Pancreas (tissue), 10 donors: Measurements from ENCODE around the gene NXN. TPM values are rescaled to one million over a fixed set of nuclear protein-coding genes. Genes with fewer than 3 reads are reported as not detected.

Experiments used
- ATAC-seq, 4 donors: fragments of 200-7000 bp; cut with Tn5 transposase; one replicate each; pipeline versions ENCODE4 v1.8.0 to v1.9.1; 2020; ENCODE audit warnings: mild to moderate bottlenecking in 4 of 4, moderate library complexity in 4 of 4
- DNase-seq, 6 donors: peaks; one replicate each; pipeline ENCODE4 v3.0.0-alpha.2; 2020
- FAIRE-seq: peaks from 2 replicates; lab custom pipeline; 2012; peaks lifted over from hg19 to GRCh38; lab: Jason Lieb, UNC
- H3K27ac ChIP-seq, 4 donors: fragments of 200-600 bp; sonication (generic); 1 replicate in 3 of 4; 2 replicates in 1 of 4; pipeline versions ENCODE4 v1.5.0 to v1.8.0; 2020
- H3K27me3 ChIP-seq, 4 donors: fragments of 200-600 bp; one replicate each; pipeline ENCODE4 v1.8.0; 2021
- H3K36me3 ChIP-seq, 3 donors: fragments of 200-600 bp; sonication (generic) in 1 of 3; one replicate each; pipeline versions ENCODE4 v1.5.0 to v1.8.0; 2020 to 2021
- H3K4me1 ChIP-seq, 3 donors: fragments of 200-600 bp; one replicate each; pipeline ENCODE4 v1.8.0; 2021
- H3K4me3 ChIP-seq, 4 donors: fragments of 200-600 bp; sonication (generic) in 2 of 4; one replicate each; pipeline versions ENCODE4 v1.5.0 to v1.8.0; 2020 to 2021
- H3K9me3 ChIP-seq, 4 donors: fragments of 200-600 bp; one replicate each; pipeline ENCODE4 v1.8.0; 2021
- CTCF ChIP-seq, 4 donors: fragments of 200-600 bp; sonication (generic) in 3 of 4; IDR thresholded peaks; one replicate each; pipeline versions ENCODE4 v1.5.0 to v1.8.0; 2021; ENCODE audit warnings: antibody characterized with exemption in 4 of 4
- WGBS, 2 donors: extraction: QIAGEN DNeasy Blood & Tissue Kit; methylation state at CpG; one replicate each; pipeline ENCODE4 v1.1.7; 2013; 5-methylcytosine and 5-hydroxymethylcytosine counted together
- intact Hi-C, 3 donors: fragments of 100-400 bp; cut with DNase I; formaldehyde crosslinking; loops; one replicate each; pipeline versions ENCODE4 v1.11.1 to v1.14.2; 2022
- polyA plus RNA-seq, 2 donors: library from polyadenylated mRNA; stranded (reverse); fragments of 200-250 nt; gene quantifications; one replicate each; pipeline ENCODE4 v1.2.3, GENCODE V29; 2013
- total RNA-seq, 6 donors: library from RNA; stranded (reverse); fragmentation: NEBNext Ultra II Directional in 4 of 6; extraction: Animal tissue kit (Norgen Biotek cat#: 25700) in 4 of 6; gene quantifications; one replicate each; pipeline versions ENCODE4 v1.2.1 to v1.2.4, GENCODE V29; 2021 to 2023
- donor health status: healthy with polysubstance abuse.
- donor health status: DM: no; HTN: no; CAD: no; lungs with moderate emphysema.
- donor health status: DM: no; HTN: no; CAD: no.
- donor health status: control.
- donor health status: control.
- donor health status: Bipolar disorder and iron deficiency.
- donor health status: DM: yes; HTN: yes; CAD: no.
- donor health status: DM: no; HTN: no; CAD: no.
- donor health status: DM: no; HTN: no; CAD: no.
- donor health status: DM: yes; HTN: yes; CAD: no.

The NXN gene
- total and polyA plus RNA-seq, 8 donors, result 17.4 to 35.0 (median 29.4) TPM

GRCh38 chr17:864315-864714 is 115.3 kb downstream of the NXN start:
- TF ChIP-seq CTCF (IDR thresholded peaks at IDR 0.05), result no peak
- FAIRE-seq, result no peak
- intact Hi-C loops, result loop anchor here in 1 of 3 donors (10.0 kb wide), 1 partner anchor 60 kb away; no protein-coding TSS in a partner anchor
- no peak for ATAC-seq
- Histone ChIP-seq H3K27ac (no peak overlapping the region), H3K36me3 (no peaks in the 10 kb centered on the region), H3K27me3 (no peaks in the 10 kb centered on the region), H3K4me1 (no peaks in the 10 kb centered on the region), H3K4me3 (no peak overlapping the region), H3K9me3 (no peaks in the 10 kb centered on the region)
- no peak for DNase-seq
- 79 to 83% methylated on average over 8 of the region's 8 CpGs for WGBS, 2 donors

DNA sequence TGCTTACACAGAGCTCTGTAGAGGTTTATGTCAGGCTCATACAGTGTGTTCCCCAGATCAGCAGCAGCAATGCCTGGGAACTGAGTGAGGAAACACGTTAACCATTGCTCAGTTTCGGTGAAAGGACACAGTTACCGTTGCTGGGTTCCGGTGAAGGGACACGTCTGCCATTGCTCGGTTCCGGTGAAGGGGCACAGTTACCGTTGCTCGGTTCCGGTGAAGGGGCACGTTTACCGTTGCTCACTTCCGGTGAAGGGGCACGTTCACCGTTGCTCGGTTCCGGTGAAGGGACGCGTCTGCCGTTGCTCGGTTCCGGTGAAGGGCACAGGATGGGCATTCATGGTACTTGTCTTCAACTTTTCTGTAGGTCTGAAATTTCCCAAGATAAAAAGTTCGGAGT is 115.7 kb downstream of the NXN start:
- peak in 2 of 4 donors; percentile 39 to 49 for ATAC-seq
- DNase-seq, result no peak
- 94 to 97% methylated on average over 23 of the region's 23 CpGs for WGBS, 2 donors
- no peak for FAIRE-seq
- no peaks in the 10 kb centered on the region for H3K9me3 ChIP-seq
- no peak overlapping the region for H3K27ac ChIP-seq
- intact Hi-C loops, result loop anchor here in 1 of 3 donors (10.0 kb wide), 1 partner anchor 59 kb away; no protein-coding TSS in a partner anchor
- peaks cover 0 to under 1% (median 0%) of the 10 kb centered on the region in 3 donors for H3K4me1 ChIP-seq
- TF ChIP-seq CTCF (IDR thresholded peaks at IDR 0.05), result no peak
- H3K27me3 ChIP-seq, result no peaks in the 10 kb centered on the region
- H3K36me3 ChIP-seq, result no peaks in the 10 kb centered on the region
- H3K4me3 ChIP-seq, result no peak overlapping the region

GRCh38 chr17:862582-862981 is 117.0 kb downstream of the NXN start:
- Histone ChIP-seq H3K9me3 (no peaks in the 10 kb centered on the region), H3K27me3 (no peaks in the 10 kb centered on the region), H3K27ac (no peak overlapping the region), H3K4me1 (peaks cover 0 to 2% (median 0%) of the 10 kb centered on the region in 3 donors), H3K36me3 (no peaks in the 10 kb centered on the region), H3K4me3 (no peak overlapping the region)
- ATAC-seq (no peak), DNase-seq (no peak), FAIRE-seq (no peak)
- WGBS, 2 donors, result 88% methylated on average over 7 of the region's 7 CpGs
- intact Hi-C loops, result loop anchor here in 1 of 3 donors (10.0 kb wide), 1 partner anchor 58 kb away; no protein-coding TSS in a partner anchor
- no peak for TF ChIP-seq CTCF (IDR thresholded peaks at IDR 0.05)

GRCh38 chr17:861364-861763 is 118.2 kb downstream of the NXN start:
- Histone ChIP-seq H3K4me1 (peaks cover 0 to 2% (median 0%) of the 10 kb centered on the region in 3 donors), H3K9me3 (no peaks in the 10 kb centered on the region), H3K4me3 (no peak overlapping the region), H3K27me3 (no peaks in the 10 kb centered on the region), H3K27ac (no peak overlapping the region), H3K36me3 (no peaks in the 10 kb centered on the region)
- DNase-seq, result no peak
- WGBS, 2 donors, result 90 to 94% methylated on average over 9 of the region's 9 CpGs
- no peak for ATAC-seq
- TF ChIP-seq CTCF (IDR thresholded peaks at IDR 0.05), result no peak
- intact Hi-C loops, result loop anchor here in 1 of 3 donors (10.0 kb wide), 1 partner anchor 57 kb away; no protein-coding TSS in a partner anchor
- FAIRE-seq, result no peak

DNA sequence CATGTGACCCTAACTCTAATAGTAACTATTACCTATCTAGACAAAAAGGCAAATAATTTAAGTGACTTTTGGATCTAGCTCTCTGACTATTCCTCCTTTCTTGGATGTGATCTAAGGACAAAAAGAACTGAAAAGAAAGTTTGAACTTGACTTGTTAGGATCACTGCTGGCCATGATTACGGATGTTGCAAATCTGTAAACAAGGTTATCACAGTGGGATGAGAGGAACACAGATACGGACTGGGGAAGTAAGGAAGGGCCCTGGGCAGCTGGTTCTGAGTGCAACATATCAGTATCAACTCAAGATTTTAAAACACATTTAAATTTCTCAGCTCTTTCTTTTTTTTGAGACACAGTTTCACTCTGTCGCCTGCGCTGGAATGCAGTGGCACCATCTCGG is 118.8 kb downstream of the NXN start:
- H3K4me3 ChIP-seq, result no peak overlapping the region
- no peak for FAIRE-seq
- H3K27ac ChIP-seq, result no peak overlapping the region
- intact Hi-C loops, result loop anchor here in 1 of 3 donors (10.0 kb wide), 1 partner anchor 56 kb away; no protein-coding TSS in a partner anchor
- no peak for ATAC-seq
- TF ChIP-seq CTCF (IDR thresholded peaks at IDR 0.05), result no peak
- peaks cover 0 to 2% (median 0%) of the 10 kb centered on the region in 3 donors for H3K4me1 ChIP-seq
- DNase-seq, result no peak
- H3K9me3 ChIP-seq, result no peaks in the 10 kb centered on the region
- no peaks in the 10 kb centered on the region for H3K36me3 ChIP-seq
- H3K27me3 ChIP-seq, result no peaks in the 10 kb centered on the region
- 80 to 82% methylated on average over 5 of the region's 5 CpGs for WGBS, 2 donors
